ENCODE results near the gene TOP3B.
A peak's percentile ranks its signal among the peaks of the same experiment; 100 is the strongest.

TOP3B gene

GRCh38 chr22:21977814-21978213 lies 4.8 kb downstream of the TOP3B start:
- DNase-seq, result no peak

GRCh38 chr22:21975854-21976345 lies 6.7 kb downstream of the TOP3B start:
- DNase-seq, result no peak

GRCh38 chr22:21975273-21975672 lies 7.3 kb downstream of the TOP3B start:
- no peak for DNase-seq

- no peak for DNase-seq
Observed at GRCh38 chr22:21974058-21974649, 8.4 kb downstream of the TOP3B start.

- no peak for DNase-seq
Observed at GRCh38 chr22:21972806-21973205, 9.8 kb downstream of the TOP3B start.

GRCh38 chr22:21972293-21972779 lies 10.3 kb downstream of the TOP3B start:
- peak; percentile 62 to 63 for DNase-seq

- DNase-seq, result no peak
Observed at GRCh38 chr22:21971858-21972275, 10.7 kb downstream of the TOP3B start.

- no peak for DNase-seq
Observed at GRCh38 chr22:21970800-21971617, 11.6 kb downstream of the TOP3B start.

GRCh38 chr22:21970037-21970799 lies 12.4 kb downstream of the TOP3B start:
- DNase-seq, result no peak

- DNase-seq, result no peak
Observed at GRCh38 chr22:21968452-21969129, 14.0 kb downstream of the TOP3B start.

GRCh38 chr22:21967693-21968271 lies 14.8 kb downstream of the TOP3B start:
- no peak for DNase-seq

- DNase-seq, result no peak
Observed at GRCh38 chr22:21966643-21967516, 15.7 kb downstream of the TOP3B start.

GRCh38 chr22:21965762-21966288 lies 16.8 kb downstream of the TOP3B start:
- DNase-seq, result no peak

- no peak for DNase-seq
Observed at GRCh38 chr22:21964918-21965484, 17.6 kb downstream of the TOP3B start.

- no peak for DNase-seq
Observed at GRCh38 chr22:21964234-21964633, 18.4 kb downstream of the TOP3B start.

- no peak for DNase-seq
Observed at GRCh38 chr22:21963790-21964211, 18.8 kb downstream of the TOP3B start.

GRCh38 chr22:21963286-21963685 lies 19.3 kb downstream of the TOP3B start:
- no peak for DNase-seq

- no peak for DNase-seq
Observed at GRCh38 chr22:21962655-21962949, 20.0 kb downstream of the TOP3B start.

- DNase-seq, result no peak
Observed at GRCh38 chr22:21961886-21962654, 20.5 kb downstream of the TOP3B start.

Measured in activated CD4-positive, alpha-beta T cell treated with anti-CD3 and anti-CD28 coated beads, Interleukin-2, amount 50 U/mL, for 48 hours (primary cell).